C4-2B (cell line): ENCODE measurements around the gene ACVR1B.

Experiments used
- ZFX ChIP-seq: fragments of 450-650 bp; IDR thresholded peaks from 2 replicates; pipeline ENCODE4 v1.6.1; 2017
- TF ChIP-seq, protein P1 (sequence below): fragments of 450-650 bp; conservative IDR thresholded peaks from 2 replicates; pipeline ENCODE4 v1.5.1; 2017; ENCODE audit warnings: mild to moderate bottlenecking

DNA sequence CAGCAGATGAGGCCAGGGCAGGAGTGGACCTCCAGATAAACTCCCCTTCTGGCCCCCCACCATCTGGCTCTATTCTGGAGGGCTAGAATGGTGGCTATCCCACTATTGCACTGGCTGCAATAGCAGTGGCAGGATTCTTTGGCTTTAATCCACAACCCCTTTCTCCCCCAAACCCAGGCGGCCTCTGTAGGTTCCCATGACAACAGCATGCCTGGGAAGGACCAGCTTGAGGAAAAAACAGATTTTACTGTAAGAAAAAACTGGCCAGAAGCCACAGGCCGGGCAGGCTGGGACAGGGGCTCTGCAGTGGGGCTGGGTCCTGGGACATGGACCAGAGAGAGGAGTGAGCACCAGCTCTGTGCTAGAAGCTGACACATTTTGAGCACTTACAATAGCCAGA, 13.6 kb upstream of the ACVR1B start:
- TF ChIP-seq, protein P1, sequence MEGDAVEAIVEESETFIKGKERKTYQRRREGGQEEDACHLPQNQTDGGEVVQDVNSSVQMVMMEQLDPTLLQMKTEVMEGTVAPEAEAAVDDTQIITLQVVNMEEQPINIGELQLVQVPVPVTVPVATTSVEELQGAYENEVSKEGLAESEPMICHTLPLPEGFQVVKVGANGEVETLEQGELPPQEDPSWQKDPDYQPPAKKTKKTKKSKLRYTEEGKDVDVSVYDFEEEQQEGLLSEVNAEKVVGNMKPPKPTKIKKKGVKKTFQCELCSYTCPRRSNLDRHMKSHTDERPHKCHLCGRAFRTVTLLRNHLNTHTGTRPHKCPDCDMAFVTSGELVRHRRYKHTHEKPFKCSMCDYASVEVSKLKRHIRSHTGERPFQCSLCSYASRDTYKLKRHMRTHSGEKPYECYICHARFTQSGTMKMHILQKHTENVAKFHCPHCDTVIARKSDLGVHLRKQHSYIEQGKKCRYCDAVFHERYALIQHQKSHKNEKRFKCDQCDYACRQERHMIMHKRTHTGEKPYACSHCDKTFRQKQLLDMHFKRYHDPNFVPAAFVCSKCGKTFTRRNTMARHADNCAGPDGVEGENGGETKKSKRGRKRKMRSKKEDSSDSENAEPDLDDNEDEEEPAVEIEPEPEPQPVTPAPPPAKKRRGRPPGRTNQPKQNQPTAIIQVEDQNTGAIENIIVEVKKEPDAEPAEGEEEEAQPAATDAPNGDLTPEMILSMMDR, result no peak
- no peak for TF ChIP-seq ZFX
